HG02623 (cell line): Measurements from ENCODE around the gene SPEM3.

Experiments used
- ATAC-seq: cut with Tn5 transposase; IDR thresholded peaks from one replicate; pipeline ENCODE4 v1.9.1; 2021; ENCODE audit warnings: moderate library complexity; ENCODE audit not compliant: unreplicated experiment

SPEM3 gene

GRCh38 chr17:7428557-7428956 is at the start of gene SPEM3:
SPEM3 (plus strand) TSS chr17:7428857; CDS start chr17:7428903, 46 bp downstream.
- ATAC-seq = no peak

DNA sequence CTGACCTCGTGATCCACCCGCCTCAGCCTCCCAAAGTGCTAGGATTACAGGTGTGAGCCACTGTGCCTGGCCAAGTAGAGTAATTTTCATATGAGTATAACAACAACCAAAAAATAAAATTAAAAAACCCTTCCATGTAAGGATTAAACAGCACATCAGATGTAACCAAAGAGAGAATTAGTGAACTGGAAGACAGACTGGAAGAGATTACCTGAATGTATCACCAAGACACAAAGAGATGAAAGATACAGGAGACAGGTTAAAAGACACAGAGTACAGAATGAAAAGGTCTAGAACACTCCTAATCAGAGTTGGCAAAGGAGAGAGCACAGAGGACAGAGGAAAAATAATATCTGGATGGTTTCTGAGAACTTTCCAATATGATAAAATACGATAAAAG is 49.5 kb upstream of the SPEM3 start:
- ATAC-seq = no peak

- no peak for ATAC-seq
These were observed 48.3 kb upstream of the SPEM3 start for GRCh38 chr17:7380321-7380720.

- ATAC-seq = no peak
These were observed 47.6 kb upstream of the SPEM3 start, which contains the start of gene TNK1 for GRCh38 chr17:7380855-7381683. TNK1 (plus strand) TSS chr17:7381089; CDS start chr17:7382927, 1,838 bp downstream.

DNA sequence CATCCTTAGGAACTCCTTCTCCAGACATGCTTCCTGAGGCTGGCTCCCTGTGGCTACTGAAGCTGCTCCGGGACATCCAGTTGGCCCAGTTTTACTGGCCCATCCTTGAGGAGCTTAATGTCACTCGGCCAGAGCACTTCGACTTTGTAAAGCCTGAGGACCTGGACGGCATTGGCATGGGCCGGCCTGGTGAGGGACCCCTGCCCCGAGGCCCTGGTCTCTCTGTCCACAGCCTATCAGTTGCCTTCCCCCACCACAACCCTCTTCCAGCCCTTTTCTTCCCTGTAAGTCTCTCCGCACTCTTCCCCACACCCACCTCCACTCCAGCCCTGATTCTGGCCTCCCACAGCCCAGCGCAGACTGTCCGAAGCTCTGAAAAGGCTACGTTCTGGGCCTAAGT is 45.8 kb upstream of the SPEM3 start:
- ATAC-seq = no peak

GRCh38 chr17:7383371-7383741 is 45.3 kb upstream of the SPEM3 start:
- ATAC-seq = no peak

DNA sequence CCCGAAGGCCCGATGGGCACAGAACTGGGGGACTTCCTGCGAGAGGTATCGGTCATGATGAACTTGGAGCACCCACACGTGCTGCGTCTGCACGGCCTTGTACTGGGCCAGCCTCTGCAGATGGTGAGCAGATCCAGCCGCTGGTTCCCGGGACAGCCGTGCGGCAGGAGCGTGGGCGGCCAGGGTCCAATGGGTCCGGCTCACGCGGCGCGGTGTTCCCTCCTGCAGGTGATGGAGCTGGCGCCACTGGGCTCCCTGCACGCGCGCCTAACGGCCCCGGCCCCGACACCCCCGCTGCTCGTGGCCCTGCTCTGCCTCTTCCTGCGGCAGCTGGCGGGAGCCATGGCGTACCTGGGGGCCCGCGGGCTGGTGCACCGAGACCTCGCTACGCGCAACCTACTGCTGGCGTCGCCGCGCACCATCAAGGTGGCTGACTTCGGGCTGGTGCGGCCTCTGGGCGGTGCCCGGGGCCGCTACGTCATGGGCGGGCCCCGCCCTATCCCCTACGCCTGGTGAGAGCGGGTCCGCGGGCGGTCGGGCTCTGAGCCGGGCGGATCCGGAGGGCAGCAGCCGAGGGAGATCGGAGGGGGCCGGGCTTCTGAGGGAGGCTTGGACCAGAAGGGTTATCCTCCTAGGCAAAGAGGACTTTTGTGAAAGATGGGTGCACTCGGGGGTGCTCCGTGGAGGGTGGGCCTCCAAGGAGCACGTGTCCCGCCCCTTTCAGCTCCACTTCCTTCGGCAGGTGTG is 44.7 kb upstream of the SPEM3 start:
- peak; percentile 70 for ATAC-seq

GRCh38 chr17:7384489-7385081 is 44.1 kb upstream of the SPEM3 start:
- no peak for ATAC-seq

- no peak for ATAC-seq
These were observed 39.8 kb upstream of the SPEM3 start for GRCh38 chr17:7388856-7389255.

DNA sequence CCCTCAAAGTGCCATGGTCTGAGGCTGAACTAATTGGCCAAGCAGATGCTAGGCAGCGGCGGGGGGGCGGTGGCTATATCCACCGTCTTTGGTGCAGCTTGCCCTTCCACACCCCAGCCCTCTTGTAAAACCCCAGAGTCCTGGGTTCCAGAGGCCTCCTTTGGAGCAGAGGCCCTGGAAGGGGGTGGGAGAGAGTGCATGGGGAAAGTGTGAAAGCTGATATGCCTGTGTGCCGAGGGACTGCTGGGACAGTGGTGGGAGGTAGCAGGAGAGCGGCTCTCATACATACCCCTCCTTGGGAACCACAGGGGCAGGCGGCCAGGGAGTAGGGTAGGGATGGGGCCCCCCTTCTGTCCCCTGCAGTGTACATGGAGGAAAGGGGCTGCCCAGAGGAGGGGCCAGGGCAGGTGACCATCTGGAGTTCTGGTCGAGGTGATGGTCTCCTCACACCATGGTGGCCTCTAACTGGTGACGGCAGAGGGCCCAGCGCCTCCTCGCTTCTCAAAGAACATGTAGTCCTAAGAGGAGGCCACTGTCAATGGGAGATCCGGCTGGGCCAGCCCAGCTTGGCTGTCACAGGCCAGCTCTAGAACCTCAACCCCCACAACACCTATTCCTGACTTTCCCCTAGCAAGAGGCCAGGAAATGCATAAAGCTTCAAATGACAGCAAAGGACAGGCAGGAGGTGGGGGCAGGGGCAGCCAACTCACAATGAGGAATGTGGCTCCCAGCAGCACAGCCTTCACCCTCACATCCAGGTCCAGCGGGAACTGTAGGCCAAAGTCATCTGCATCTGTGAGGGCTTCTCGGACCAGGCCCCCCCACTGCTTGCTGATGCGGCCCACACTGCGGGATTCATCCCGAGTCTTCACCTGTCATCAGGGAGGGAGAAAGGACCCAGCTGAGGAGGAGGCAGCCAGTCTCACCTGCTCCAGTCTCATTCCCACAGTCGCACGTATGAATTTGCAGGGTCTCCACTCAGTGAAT is 38.4 kb upstream of the SPEM3 start:
- ATAC-seq = no peak

DNA sequence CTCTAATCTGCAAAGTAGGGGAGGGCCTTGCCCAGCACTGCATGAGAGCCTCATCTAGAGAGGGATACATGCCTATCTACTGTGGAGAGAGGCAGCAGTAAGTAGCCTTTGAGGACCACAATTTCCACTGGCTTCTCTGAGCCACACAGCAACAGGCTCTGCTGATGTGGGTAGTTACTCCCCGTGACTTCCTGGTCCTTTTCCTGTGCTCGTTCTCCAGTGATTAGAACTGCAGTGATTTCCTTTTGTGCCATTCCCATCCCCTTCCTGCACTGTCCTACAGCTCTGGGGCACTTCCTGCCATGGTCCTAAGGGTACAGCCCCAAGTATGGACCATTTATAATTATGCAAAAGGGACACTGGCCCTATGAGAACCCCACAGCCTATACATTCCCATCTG is 37.4 kb upstream of the SPEM3 start:
- no peak for ATAC-seq

- ATAC-seq = no peak
These were observed 35.7 kb upstream of the SPEM3 start for GRCh38 chr17:7392696-7393612.

GRCh38 chr17:7393613-7394451 is 34.8 kb upstream of the SPEM3 start:
- ATAC-seq = peak; percentile 43

DNA sequence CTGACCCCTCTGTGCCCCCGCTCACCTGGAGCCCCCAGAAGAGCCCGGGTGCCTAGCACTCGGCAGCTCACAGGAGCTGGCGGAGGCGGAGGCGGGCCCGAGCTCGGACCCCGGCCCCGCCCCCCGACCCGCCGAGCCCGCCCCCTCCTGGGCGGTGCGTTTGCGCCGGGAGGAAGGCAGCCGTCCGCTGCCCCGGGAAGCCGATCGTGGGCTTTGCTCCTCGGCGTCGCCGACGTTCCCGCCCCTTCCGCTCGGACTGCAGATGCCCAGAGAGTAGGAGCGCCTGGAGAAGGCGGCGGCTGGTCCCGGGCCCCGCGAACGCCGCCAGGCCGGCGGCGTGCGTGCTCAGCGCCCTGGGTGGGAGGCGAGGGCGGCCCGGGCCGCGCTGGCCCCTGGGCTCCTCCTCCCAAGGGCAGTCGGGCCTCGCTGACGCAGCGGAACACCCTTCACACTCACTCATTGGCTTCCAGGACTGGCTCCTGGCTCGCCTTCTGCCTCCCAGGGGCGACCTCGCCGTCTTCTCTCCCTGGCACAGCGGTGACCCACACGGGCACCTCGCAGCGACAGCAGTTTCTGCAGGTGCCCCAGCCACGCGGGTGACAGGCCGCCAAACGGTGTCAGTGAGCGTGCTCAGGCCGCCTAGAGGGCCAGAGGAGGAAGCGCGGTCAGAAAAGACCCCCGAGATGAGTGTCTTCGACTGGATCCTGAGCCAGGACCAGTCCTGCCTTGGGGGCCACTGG is 34.0 kb upstream of the SPEM3 start, which contains the start of gene PLSCR3:
TSS of gene PLSCR3 (minus strand) at position 74 of the 740 bp plus-strand sequence. CDS start 415 bp downstream, outside the sequence.
- peak; percentile 58 for ATAC-seq

GRCh38 chr17:7396147-7396546 is 32.5 kb upstream of the SPEM3 start:
- no peak for ATAC-seq

DNA sequence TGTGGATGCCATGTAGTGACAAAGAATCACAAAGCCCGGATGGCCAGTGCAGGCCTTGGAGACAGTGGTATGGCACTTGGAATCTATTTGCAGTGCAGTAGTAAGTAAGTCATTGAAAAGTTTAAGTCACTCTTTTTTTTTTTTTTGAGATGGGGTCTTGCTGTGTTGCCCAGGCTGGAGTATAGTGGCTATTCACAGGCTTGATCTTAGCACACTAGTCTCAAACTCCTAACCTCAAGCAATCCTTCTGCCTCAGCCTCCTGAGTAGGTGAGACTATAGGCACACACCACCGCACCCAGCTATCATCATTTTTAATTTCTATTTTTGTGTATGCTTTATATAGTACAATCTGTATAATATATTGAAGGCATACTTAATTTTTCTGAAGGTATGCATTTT is 30.0 kb upstream of the SPEM3 start:
- no peak for ATAC-seq

GRCh38 chr17:7403043-7403726 is 25.5 kb upstream of the SPEM3 start:
- ATAC-seq = no peak

DNA sequence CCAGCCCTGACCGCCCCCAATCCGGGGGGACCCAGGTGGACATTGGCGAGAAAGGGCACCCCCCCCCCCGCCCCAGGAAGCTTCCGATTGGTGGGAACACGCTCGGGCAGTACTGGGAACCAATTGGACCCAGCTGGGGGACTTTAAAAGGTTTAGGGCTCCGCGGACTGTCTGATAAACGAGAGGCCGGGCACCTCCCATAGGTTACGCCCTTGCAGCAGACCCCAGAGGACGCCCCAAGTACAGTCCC is 25.0 kb upstream of the SPEM3 start:
- ATAC-seq = no peak
